Tibial nerve (tissue), 3 donors: ENCODE data around the gene RAMP1.

ENCODE experiments used
- POLR2A ChIP-seq, 2 donors: fragments of 450-650 bp; IDR thresholded peaks; one replicate each; pipeline ENCODE4 v1.6.1; 2017; ENCODE audit warnings: antibody characterized with exemption in 2 of 2, mild to moderate bottlenecking in 2 of 2, moderate library complexity in 2 of 2
- TF ChIP-seq, protein P1 (sequence below), 5 experiments: fragments of 200-600 bp in 3 of 5; fragments of 450-650 bp in 2 of 5; sonication (generic) in 3 of 5; IDR thresholded peaks; one replicate each; pipeline ENCODE4 v1.5.1; 2016 to 2019; ENCODE audit warnings: antibody characterized with exemption in 5 of 5, mild to moderate bottlenecking in 3 of 5, moderate library complexity in 2 of 5

DNA sequence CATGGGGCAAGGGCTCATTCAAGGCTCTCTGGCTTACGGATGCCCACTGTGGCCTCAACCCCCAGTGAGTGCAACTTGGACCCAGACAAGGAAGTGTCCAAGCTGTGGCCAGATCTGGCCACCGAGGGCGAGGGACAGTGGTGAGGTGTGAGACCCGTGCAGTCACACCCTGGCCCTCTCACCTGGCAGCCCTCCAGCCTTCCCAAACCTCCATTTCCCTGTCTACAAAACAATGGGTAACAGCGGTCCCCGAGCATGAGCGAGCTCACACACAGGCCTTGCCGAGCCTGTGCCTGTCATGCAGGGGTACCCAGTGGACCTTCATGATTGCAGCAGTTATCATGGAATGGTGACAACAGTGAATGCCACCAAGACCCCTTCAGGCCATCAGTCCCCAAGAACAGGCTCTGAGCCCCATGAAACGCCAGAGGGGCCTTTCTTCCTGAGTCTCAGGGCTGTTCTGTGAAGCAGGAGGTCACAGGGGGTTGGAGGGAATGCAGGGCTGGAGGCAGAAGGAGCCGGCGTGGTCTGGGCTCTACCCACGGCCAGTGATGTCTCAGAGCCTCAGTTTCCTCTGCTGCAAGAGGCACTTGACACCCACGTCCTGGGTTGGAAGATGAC is 49.8 kb downstream of the RAMP1 start:
- no peak for TF ChIP-seq POLR2A (IDR thresholded peaks at IDR 0.05)
- TF ChIP-seq, protein P1, sequence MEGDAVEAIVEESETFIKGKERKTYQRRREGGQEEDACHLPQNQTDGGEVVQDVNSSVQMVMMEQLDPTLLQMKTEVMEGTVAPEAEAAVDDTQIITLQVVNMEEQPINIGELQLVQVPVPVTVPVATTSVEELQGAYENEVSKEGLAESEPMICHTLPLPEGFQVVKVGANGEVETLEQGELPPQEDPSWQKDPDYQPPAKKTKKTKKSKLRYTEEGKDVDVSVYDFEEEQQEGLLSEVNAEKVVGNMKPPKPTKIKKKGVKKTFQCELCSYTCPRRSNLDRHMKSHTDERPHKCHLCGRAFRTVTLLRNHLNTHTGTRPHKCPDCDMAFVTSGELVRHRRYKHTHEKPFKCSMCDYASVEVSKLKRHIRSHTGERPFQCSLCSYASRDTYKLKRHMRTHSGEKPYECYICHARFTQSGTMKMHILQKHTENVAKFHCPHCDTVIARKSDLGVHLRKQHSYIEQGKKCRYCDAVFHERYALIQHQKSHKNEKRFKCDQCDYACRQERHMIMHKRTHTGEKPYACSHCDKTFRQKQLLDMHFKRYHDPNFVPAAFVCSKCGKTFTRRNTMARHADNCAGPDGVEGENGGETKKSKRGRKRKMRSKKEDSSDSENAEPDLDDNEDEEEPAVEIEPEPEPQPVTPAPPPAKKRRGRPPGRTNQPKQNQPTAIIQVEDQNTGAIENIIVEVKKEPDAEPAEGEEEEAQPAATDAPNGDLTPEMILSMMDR (IDR thresholded peaks at IDR 0.05), result no peak
